ENCODE data around the gene GATB. TPM values are rescaled to one million over a fixed set of nuclear protein-coding genes. Genes with fewer than 3 reads are reported as not detected.
A peak's percentile ranks its signal among the peaks of the same experiment; 100 is the strongest.

The GATB gene
- total and polyA plus RNA-seq, 11 donors = 32.8 to 182 (median 83.4) TPM

DNA sequence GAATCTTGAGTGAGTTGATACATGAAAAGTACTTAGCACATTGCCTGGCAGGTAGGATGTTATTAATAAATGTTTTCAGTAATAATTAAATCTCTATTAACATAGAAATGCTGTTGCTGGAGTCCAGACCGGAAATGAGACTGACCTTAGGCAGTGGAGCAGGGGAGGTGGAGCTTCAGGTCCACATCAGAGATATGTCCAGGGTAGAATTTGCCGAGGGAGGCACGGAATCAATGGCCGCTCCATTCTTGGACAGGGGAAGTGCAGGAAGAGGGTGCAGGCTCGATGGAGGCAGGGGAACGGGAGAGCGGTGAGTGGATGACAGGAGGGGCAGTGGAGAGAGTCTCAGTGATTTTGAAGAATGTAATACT is 107.3 kb downstream of the GATB start:
- no peaks in the 10 kb centered on the region for H3K9me3 ChIP-seq
- intact Hi-C loops (cut with DNase I) = no loop called here
- TF ChIP-seq, protein P1, sequence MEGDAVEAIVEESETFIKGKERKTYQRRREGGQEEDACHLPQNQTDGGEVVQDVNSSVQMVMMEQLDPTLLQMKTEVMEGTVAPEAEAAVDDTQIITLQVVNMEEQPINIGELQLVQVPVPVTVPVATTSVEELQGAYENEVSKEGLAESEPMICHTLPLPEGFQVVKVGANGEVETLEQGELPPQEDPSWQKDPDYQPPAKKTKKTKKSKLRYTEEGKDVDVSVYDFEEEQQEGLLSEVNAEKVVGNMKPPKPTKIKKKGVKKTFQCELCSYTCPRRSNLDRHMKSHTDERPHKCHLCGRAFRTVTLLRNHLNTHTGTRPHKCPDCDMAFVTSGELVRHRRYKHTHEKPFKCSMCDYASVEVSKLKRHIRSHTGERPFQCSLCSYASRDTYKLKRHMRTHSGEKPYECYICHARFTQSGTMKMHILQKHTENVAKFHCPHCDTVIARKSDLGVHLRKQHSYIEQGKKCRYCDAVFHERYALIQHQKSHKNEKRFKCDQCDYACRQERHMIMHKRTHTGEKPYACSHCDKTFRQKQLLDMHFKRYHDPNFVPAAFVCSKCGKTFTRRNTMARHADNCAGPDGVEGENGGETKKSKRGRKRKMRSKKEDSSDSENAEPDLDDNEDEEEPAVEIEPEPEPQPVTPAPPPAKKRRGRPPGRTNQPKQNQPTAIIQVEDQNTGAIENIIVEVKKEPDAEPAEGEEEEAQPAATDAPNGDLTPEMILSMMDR (IDR thresholded peaks at IDR 0.05) = no peak
- TF ChIP-seq POLR2A (IDR thresholded peaks at IDR 0.05) = no peak
- no peaks in the 10 kb centered on the region for H3K27me3 ChIP-seq
- peaks cover 0 to 11% (median 1%) of the 10 kb centered on the region in 12 donors for H3K4me1 ChIP-seq
- DNase-seq (no peak), ATAC-seq (peak in 1 of 4 donors; percentile 19)
- H3K36me3 ChIP-seq = peaks cover 0 to 12% (median 0%) of the 10 kb centered on the region in 9 donors
- H3K4me3 ChIP-seq = no peak overlapping the region
- 77 to 88% (median 81%) methylated on average over 7 of the region's 7 CpGs for WGBS, 4 donors
- no peak overlapping the region for H3K27ac ChIP-seq

DNA sequence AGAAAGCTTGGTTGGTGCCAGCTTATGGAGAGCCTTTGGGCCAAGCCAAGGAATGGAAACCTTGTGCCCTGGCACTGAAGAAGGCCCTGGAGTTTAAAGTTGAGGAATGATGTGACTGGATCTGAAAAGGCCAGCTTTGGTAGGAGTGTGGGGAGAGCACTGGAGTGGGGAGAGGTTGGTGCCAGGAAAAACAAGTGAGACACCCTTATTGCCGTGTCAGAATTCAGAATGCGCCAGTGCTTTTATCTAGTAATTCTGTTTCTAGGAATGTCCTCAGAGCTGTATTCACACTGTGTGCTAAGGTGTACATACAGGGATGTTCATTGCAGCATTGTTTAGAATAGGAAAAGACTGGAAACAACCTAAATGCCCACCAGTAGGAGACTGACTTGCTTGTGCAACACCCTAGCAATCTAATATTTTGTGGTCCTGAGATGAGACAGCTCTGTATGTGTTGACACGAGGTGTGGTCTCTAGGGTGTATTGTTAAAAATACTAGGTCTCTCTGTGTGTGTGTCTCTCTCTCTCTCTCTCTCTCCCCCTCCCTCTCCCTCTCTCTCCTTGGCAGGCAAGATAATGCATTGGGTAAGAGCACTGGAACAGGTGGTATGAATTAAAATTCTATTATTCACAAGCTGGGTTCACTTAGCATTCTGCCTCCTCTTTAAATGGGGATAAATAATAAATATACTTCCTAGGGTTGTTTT is 107.8 kb downstream of the GATB start:
- Histone ChIP-seq H3K27me3 (no peaks in the 10 kb centered on the region), H3K36me3 (peaks cover 0 to 11% (median 0%) of the 10 kb centered on the region in 9 donors), H3K27ac (peak overlapping the region in 1 of 12 donors; percentile 5), H3K4me1 (peaks cover 0 to 11% (median 1%) of the 10 kb centered on the region in 12 donors), H3K4me3 (no peak overlapping the region), H3K9me3 (no peaks in the 10 kb centered on the region)
- intact Hi-C loops (cut with DNase I) = no loop called here
- TF ChIP-seq, protein P1 (IDR thresholded peaks at IDR 0.05) = no peak
- TF ChIP-seq POLR2A (IDR thresholded peaks at IDR 0.05) = no peak
- DNase-seq (no peak), ATAC-seq (peak in 3 of 4 donors; percentile 52 to 83 (median 63))
- WGBS, 4 donors = 48 to 66% (median 53%) methylated on average over 2 to 3 of the region's 3 CpGs

DNA sequence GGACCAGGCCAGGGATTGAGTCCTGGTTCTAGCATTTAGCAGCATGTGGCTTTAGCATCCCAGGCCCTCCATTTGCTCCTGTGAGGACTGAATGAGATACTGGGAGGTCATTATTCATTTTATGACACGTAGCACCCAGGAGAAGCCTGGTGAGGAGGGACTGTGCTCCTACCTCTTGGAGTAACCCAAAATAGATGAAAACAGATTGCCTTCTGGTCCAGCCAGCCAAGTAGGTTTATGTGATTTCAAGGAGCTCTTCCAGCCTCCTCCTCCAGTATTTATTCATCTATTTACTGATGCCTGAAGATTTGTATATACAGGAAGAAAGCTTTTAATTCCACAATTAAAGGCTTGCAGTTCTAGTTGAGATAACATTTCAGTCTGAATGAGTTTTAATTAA is 109.3 kb downstream of the GATB start:
- Histone ChIP-seq H3K27me3 (no peaks in the 10 kb centered on the region), H3K4me3 (no peak overlapping the region), H3K4me1 (peaks cover 0 to 11% (median 1%) of the 10 kb centered on the region in 12 donors), H3K27ac (no peak overlapping the region), H3K9me3 (no peaks in the 10 kb centered on the region), H3K36me3 (peaks cover 0 to 5% (median 0%) of the 10 kb centered on the region in 9 donors)
- TF ChIP-seq, protein P1 (IDR thresholded peaks at IDR 0.05) = no peak
- no peak for TF ChIP-seq POLR2A (IDR thresholded peaks at IDR 0.05)
- WGBS, 4 donors = 76 to 93% (median 79%) methylated on average over 1 of the region's 1 CpG
- intact Hi-C loops (cut with DNase I) = no loop called here
- no peak for DNase-seq
- ATAC-seq = no peak

DNA sequence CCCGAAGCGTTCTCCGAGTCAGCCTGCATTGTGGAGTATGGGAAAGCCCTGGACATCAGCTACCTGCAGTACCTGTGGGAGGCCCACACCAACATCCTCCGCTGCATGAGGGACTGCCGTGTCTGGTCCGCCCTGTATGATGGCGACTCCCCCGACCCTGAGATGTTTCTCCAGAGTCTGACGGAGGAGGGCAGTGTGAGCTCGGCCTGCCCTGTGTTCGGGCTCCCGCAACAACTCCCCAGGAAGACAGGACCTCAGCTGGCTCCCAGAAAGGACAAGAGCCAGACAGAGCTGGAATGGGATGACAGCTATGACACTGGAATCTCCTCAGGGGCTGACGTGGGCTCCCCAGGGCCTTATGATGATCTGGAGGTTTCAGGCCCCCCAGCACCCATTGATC is 111.3 kb downstream of the GATB start:
- ATAC-seq = peak in 1 of 4 donors; percentile 12
- intact Hi-C loops (cut with DNase I) = no loop called here

More for the DNA sequence above, 111.3 kb downstream of the GATB start:
- Histone ChIP-seq H3K4me3 (no peak overlapping the region), H3K36me3 (peaks cover 0 to 5% (median 0%) of the 10 kb centered on the region in 9 donors), H3K9me3 (no peaks in the 10 kb centered on the region), H3K4me1 (peaks cover 0 to 11% (median 1%) of the 10 kb centered on the region in 12 donors), H3K27me3 (no peaks in the 10 kb centered on the region), H3K27ac (no peak overlapping the region)
- TF ChIP-seq, protein P1 (IDR thresholded peaks at IDR 0.05) = no peak
- TF ChIP-seq POLR2A (IDR thresholded peaks at IDR 0.05) = no peak
- no peak for DNase-seq
- 78 to 87% (median 82%) methylated on average over 6 to 13 of the region's 13 CpGs for WGBS, 4 donors

Data from heart left ventricle (tissue), 16 donors.